OCI-LY3 (cell line): ENCODE data around the gene BCOR.

Source experiments
- H2AFZ ChIP-seq: fragments of 200-600, 300-600 bp; shearing (Covaris generic); 2 replicates; pipeline ENCODE4 v1.6.0; 2014; ENCODE audit warnings: antibody characterized with exemption, low read depth, low read length
- H3K27ac ChIP-seq: fragments of 200-600, 300-600 bp; sonication (generic); 2 replicates; pipeline ENCODE4 v1.5.1; 2014; ENCODE audit warnings: mild to moderate bottlenecking, low read length, moderate library complexity, mixed read lengths
- H3K27me3 ChIP-seq: fragments of 200-600, 300-600 bp; sonication (generic); 2 replicates; pipeline ENCODE4 v1.6.1; 2014; ENCODE audit warnings: low read depth, low read length, mixed read lengths
- H3K36me3 ChIP-seq: fragments of 200-600, 300-600 bp; sonication (generic); replicated peaks from 2 replicates; pipeline ENCODE3; 2014; ENCODE audit warnings: low read depth, low read length, mixed read lengths
- H3K4me1 ChIP-seq: fragments of 300-600, 200-600 bp; sonication (generic); 2 replicates; pipeline ENCODE4 v1.6.1; 2014; ENCODE audit warnings: low read length, mixed read lengths
- H3K4me2 ChIP-seq: fragments of 200-600, 300-600 bp; sonication (generic); 2 replicates; pipeline ENCODE4 v1.6.1; 2014; ENCODE audit warnings: low read length, mixed read lengths
- H3K4me3 ChIP-seq: fragments of 300-600, 200-600 bp; sonication (generic); 2 replicates; pipeline ENCODE4 v1.5.1; 2014; ENCODE audit warnings: antibody characterized with exemption, mild to moderate bottlenecking, low read length, moderate library complexity
- H3K79me2 ChIP-seq: fragments of 300-600, 200-600 bp; shearing (Covaris generic); 2 replicates; pipeline ENCODE4 v1.6.1; 2014; ENCODE audit warnings: mild to moderate bottlenecking, low read length, mixed read lengths
- H3K9ac ChIP-seq: fragments of 300-600, 200-600 bp; shearing (Covaris generic); 2 replicates; pipeline ENCODE4 v1.6.0; 2014; ENCODE audit warnings: mild to moderate bottlenecking, low read length, moderate library complexity
- H3K9me3 ChIP-seq: fragments of 200-600, 300-600 bp; shearing (Covaris generic); 2 replicates; pipeline ENCODE4 v1.6.1; 2014; ENCODE audit warnings: low read length, mixed read lengths; ENCODE audit not compliant: insufficient read depth
- H4K20me1 ChIP-seq: fragments of 200-600, 300-600 bp; sonication (generic); 2 replicates; pipeline ENCODE4 v1.6.1; 2016; ENCODE audit warnings: low read length, mixed read lengths; ENCODE audit not compliant: insufficient read depth
- EZH2phosphoT487 ChIP-seq: fragments of 200-600 bp; shearing (Covaris generic); IDR thresholded peaks from 2 replicates; pipeline ENCODE4 v1.6.1; 2018; ENCODE audit warnings: antibody characterized with exemption, mixed run types, low read depth
- TF ChIP-seq, protein P1 (sequence below): fragments of 200-600, 300-600 bp; sonication (generic); IDR thresholded peaks from 2 replicates; pipeline ENCODE4 v1.5.1; 2014; ENCODE audit warnings: antibody characterized with exemption, low read length, low read depth

The BCOR gene

DNA sequence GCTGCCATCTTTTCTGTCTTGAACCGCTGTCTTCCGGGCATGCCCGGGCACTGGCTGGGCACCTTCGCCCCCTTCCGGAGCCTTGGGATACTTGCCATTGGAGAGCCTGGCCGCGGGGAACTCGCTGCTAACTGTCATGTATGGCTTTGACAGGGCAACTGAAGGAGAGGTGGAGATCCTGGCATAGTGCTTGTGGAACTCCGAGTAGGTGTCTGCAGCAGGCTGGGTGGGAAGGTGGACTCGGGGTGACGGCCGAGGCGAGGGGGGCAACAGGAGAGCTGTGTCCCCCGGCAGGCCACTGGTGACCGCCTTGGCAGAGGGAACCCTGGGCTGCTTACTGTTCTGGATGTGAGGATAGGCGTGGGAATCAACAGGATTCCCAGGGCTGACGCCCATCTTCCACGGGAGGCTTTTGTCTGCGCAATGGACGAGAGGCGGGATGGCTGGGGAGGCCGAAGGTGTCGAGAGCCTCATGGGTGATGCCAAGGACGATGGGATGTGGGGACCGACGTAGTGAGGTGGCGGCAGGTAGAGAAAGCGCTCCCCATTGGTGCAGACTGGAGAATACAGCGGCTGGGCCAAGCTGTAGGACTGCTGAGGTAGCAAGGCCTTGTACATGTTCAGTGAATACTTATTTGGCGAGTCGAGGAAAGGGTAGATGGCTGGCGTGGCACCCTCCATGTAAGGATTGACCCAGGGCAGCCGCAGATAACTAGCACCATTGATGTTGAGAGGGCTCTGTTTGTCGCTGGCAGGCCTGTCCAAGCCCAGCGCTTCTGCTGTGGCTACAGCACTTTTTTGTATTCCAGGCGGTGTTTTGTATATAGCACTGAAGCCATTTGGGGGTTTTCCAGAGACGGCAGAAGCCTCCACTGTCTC is 23.4 kb downstream of the BCOR start:
- Histone ChIP-seq H3K4me1 (no peaks in the 10 kb centered on the region), H3K36me3 (peaks cover 46% of the 10 kb centered on the region), H4K20me1 (peaks cover 81% of the 10 kb centered on the region), H3K27ac (no peak overlapping the region), H3K9me3 (no peaks in the 10 kb centered on the region), H3K4me2 (no peak overlapping the region), H3K9ac (no peak overlapping the region), H3K4me3 (no peak overlapping the region), H3K27me3 (no peaks in the 10 kb centered on the region), H2AFZ (no peak overlapping the region), H3K79me2 (peaks cover 39% of the 10 kb centered on the region)
- TF ChIP-seq EZH2phosphoT487, result no peak
- TF ChIP-seq, protein P1, sequence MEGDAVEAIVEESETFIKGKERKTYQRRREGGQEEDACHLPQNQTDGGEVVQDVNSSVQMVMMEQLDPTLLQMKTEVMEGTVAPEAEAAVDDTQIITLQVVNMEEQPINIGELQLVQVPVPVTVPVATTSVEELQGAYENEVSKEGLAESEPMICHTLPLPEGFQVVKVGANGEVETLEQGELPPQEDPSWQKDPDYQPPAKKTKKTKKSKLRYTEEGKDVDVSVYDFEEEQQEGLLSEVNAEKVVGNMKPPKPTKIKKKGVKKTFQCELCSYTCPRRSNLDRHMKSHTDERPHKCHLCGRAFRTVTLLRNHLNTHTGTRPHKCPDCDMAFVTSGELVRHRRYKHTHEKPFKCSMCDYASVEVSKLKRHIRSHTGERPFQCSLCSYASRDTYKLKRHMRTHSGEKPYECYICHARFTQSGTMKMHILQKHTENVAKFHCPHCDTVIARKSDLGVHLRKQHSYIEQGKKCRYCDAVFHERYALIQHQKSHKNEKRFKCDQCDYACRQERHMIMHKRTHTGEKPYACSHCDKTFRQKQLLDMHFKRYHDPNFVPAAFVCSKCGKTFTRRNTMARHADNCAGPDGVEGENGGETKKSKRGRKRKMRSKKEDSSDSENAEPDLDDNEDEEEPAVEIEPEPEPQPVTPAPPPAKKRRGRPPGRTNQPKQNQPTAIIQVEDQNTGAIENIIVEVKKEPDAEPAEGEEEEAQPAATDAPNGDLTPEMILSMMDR, result no peak

DNA sequence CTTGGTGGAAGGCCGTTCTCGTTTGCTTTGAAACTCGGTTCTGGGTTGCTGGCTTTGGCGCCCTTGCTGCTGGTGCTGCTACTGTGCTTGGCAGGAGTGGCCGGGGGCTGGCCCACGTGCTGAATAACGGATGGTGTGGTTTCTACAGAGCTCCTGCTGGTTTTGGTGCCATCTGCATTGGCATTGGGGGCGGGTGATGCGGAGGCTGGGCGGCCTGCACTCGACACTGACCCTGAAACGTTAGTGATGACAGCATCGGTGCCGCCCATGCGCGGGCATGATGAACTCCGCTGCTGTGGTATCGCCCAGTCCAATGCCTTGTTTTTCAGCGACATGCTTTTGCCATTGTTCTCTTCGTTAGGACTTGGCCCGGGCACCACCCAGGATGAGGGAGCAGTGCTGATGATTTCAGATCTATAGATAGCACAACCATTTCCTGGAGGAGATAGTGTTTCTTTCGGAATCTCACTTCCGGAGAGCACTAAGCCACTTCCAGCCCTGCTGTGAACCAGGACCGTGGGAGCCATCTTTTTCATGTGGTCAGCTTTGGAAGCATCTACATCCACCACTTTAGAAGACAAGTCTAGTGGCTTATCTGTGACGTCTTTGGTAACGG is 24.2 kb downstream of the BCOR start:
- Histone ChIP-seq H3K4me3 (no peak overlapping the region), H3K9ac (no peak overlapping the region), H3K27me3 (no peaks in the 10 kb centered on the region), H3K4me2 (no peak overlapping the region), H3K36me3 (peaks cover 49% of the 10 kb centered on the region), H3K79me2 (peaks cover 33% of the 10 kb centered on the region), H4K20me1 (peaks cover 81% of the 10 kb centered on the region), H3K27ac (no peak overlapping the region), H2AFZ (no peak overlapping the region), H3K4me1 (no peaks in the 10 kb centered on the region), H3K9me3 (no peaks in the 10 kb centered on the region)
- TF ChIP-seq, protein P1, result no peak
- TF ChIP-seq EZH2phosphoT487, result no peak

- Histone ChIP-seq H3K4me3 (no peak overlapping the region), H3K9ac (no peak overlapping the region), H3K27me3 (no peaks in the 10 kb centered on the region), H2AFZ (no peak overlapping the region), H4K20me1 (peaks cover 82% of the 10 kb centered on the region), H3K9me3 (no peaks in the 10 kb centered on the region), H3K27ac (no peak overlapping the region), H3K4me2 (no peak overlapping the region), H3K4me1 (no peaks in the 10 kb centered on the region), H3K36me3 (peaks cover 54% of the 10 kb centered on the region), H3K79me2 (peaks cover 38% of the 10 kb centered on the region)
- TF ChIP-seq, protein P1, result no peak
- no peak for TF ChIP-seq EZH2phosphoT487
Observed at GRCh38 chrX:40072246-40072645, 25.5 kb downstream of the BCOR start.

GRCh38 chrX:40068048-40068447 is 29.7 kb downstream of the BCOR start:
- Histone ChIP-seq H3K9ac (no peak overlapping the region), H3K27ac (no peak overlapping the region), H2AFZ (no peak overlapping the region), H3K79me2 (peaks cover 35% of the 10 kb centered on the region), H3K4me2 (no peak overlapping the region), H3K4me3 (no peak overlapping the region), H4K20me1 (peaks cover 82% of the 10 kb centered on the region), H3K27me3 (no peaks in the 10 kb centered on the region), H3K36me3 (peaks cover 49% of the 10 kb centered on the region), H3K4me1 (no peaks in the 10 kb centered on the region), H3K9me3 (no peaks in the 10 kb centered on the region)
- TF ChIP-seq, protein P1, result 0 out of 2 replicates have a peak, but pooled peaks have one; percentile 5
- TF ChIP-seq EZH2phosphoT487, result no peak
